Gastrocnemius medialis (tissue), 4 donors: Measurements from ENCODE around the gene CERT1. TPM values are rescaled to one million over a fixed set of nuclear protein-coding genes. Genes with fewer than 3 reads are reported as not detected.

ENCODE experiments used
- ATAC-seq, 2 donors: fragments of 150-250 bp; one replicate each; pipeline ENCODE4 v1.9.1; 2016
- DNase-seq, 2 donors: peaks; one replicate each; pipeline ENCODE4 v3.0.0-alpha.2; 2019
- H3K27ac ChIP-seq, 4 donors: fragments of 200-600 bp; sonication (generic); 1 replicate in 1 of 4; 2 replicates in 3 of 4; pipeline ENCODE4 v1.5.1; 2016 to 2018; ENCODE audit warnings: mild to moderate bottlenecking in 2 of 4, moderate library complexity in 1 of 4
- H3K27me3 ChIP-seq, 3 donors: fragments of 200-600 bp; sonication (generic) in 2 of 3; 1 replicate in 1 of 3; 2 replicates in 2 of 3; pipeline versions ENCODE4 v1.5.1 to v1.6.0; 2016 to 2019; ENCODE audit warnings: mild to moderate bottlenecking in 1 of 3, moderate library complexity in 1 of 3
- H3K36me3 ChIP-seq, 2 donors: fragments of 200-600 bp; sonication (generic) in 1 of 2; one replicate each; pipeline ENCODE4 v1.5.1; 2017 to 2018
- H3K4me1 ChIP-seq, 2 donors: fragments of 200-600 bp; sonication (generic) in 1 of 2; one replicate each; pipeline ENCODE4 v1.5.1; 2016 to 2017; ENCODE audit warnings: mild to moderate bottlenecking in 2 of 2
- H3K4me3 ChIP-seq, 4 donors: fragments of 200-600 bp; sonication (generic) in 3 of 4; 1 replicate in 1 of 4; 2 replicates in 3 of 4; pipeline ENCODE4 v1.5.1; 2016 to 2019; ENCODE audit warnings: mild to moderate bottlenecking in 2 of 4
- H3K9me3 ChIP-seq, 3 donors: fragments of 200-600 bp; sonication (generic) in 2 of 3; 1 replicate in 1 of 3; 2 replicates in 2 of 3; pipeline ENCODE4 v1.5.1; 2016 to 2019
- POLR2A ChIP-seq, 2 donors: fragments of 450-650 bp; IDR thresholded peaks; one replicate each; pipeline ENCODE4 v1.6.1; 2017; ENCODE audit warnings: antibody characterized with exemption in 2 of 2, mild to moderate bottlenecking in 2 of 2, moderate library complexity in 2 of 2
- in situ Hi-C, 4 donors: fragments of 200-750 bp; cut with MboI; loops; one replicate each; pipeline versions ENCODE4 v1.15.0 to v1.8.0; 2017; ENCODE audit warnings: low sequenced_read_pairs in 4 of 4
- intact Hi-C: fragments of 100-400 bp; cut with DNase I; formaldehyde crosslinking; loops from one replicate; pipeline ENCODE4 v1.15.1; 2023; ENCODE audit warnings: low total_unique reads
- total RNA-seq, 4 donors: library from RNA; depleted of rRNA; stranded (reverse); fragments of >200 nt; gene quantifications; one replicate each; pipeline versions ENCODE4 v1.1.0 to v1.2.3, GENCODE V29; 2016
- TF ChIP-seq, protein P1 (sequence below), 5 experiments: fragments of 450-650 bp in 3 of 5; fragments of 200-600 bp in 2 of 5; sonication (generic) in 2 of 5; IDR thresholded peaks in 4 of 5; conservative IDR thresholded peaks in 1 of 5; 1 replicate in 4 of 5; 2 replicates in 1 of 5; pipeline ENCODE4 v1.5.1; 2016 to 2019; ENCODE audit warnings: antibody characterized with exemption in 5 of 5, mild to moderate bottlenecking in 3 of 5, moderate library complexity in 3 of 5

Gene CERT1
- total RNA-seq, 4 donors from 2014 or later: 30.8 to 50.6 (median 41.9) TPM

DNA sequence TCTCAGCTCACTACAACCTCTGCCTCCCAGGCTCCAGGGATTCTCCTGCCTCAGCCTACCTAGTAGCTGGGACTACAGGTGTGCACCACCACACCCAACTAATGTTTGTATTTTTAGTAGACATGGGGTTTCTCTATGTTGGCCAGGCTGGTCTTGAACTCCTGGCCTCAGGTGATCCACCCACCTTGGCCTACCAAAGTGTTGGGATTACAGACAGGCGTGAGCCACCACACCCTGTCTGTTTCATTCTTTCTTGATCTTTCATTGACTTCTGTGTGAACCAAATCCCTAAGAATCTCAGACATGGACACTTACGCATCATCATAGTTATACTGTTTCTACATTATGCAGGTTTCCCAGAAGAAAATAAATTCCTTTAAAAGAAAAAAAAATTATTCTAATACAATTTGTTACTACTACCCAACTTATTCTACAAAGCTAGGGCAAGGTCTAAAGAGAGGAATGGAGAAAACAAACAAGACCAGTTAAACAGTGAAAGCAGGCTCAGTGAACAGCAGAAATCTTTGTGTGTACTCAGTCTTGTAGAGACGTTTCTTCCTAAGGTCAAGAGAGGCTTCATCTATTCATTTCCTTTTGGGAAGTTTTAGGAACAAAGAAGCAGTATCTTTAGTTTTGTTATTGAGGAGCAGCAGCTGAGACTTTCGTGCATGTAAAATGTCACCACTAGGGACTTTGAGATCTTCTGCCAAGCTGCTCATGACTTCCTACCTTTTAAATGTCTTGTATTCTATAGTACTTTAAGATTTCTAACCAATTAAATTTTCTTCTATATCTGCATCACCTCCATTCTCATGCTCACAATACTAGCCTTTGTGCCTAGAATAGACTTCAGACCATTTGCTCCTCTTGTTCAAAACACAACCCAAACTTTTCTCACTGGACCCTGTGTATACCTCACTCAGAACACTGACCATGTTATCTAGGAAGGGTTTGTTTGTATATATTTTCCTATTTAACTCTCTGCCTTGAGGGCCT, 180.0 kb downstream of the CERT1 start:
- intact Hi-C loops: loop anchor here (10.0 kb wide), 1 partner anchor 353 kb away; no protein-coding TSS in a partner anchor
- DNase-seq (no peak), ATAC-seq (no peak)
- H3K27ac ChIP-seq: no peak overlapping the region
- no peaks in the 10 kb centered on the region for H3K9me3 ChIP-seq
- H3K27me3 ChIP-seq: no peaks in the 10 kb centered on the region
- TF ChIP-seq POLR2A (IDR thresholded peaks at IDR 0.05): no peak
- TF ChIP-seq, protein P1, sequence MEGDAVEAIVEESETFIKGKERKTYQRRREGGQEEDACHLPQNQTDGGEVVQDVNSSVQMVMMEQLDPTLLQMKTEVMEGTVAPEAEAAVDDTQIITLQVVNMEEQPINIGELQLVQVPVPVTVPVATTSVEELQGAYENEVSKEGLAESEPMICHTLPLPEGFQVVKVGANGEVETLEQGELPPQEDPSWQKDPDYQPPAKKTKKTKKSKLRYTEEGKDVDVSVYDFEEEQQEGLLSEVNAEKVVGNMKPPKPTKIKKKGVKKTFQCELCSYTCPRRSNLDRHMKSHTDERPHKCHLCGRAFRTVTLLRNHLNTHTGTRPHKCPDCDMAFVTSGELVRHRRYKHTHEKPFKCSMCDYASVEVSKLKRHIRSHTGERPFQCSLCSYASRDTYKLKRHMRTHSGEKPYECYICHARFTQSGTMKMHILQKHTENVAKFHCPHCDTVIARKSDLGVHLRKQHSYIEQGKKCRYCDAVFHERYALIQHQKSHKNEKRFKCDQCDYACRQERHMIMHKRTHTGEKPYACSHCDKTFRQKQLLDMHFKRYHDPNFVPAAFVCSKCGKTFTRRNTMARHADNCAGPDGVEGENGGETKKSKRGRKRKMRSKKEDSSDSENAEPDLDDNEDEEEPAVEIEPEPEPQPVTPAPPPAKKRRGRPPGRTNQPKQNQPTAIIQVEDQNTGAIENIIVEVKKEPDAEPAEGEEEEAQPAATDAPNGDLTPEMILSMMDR (IDR thresholded peaks at IDR 0.05 in 4 of 5, conservative IDR thresholded peaks at IDR 0.05 in 1 of 5): no peak
- in situ Hi-C loops: loop anchor here in 3 of 4 donors (25.0 kb wide), 2 partner anchors 181 to 356 kb away; partner anchors contain the start of genes CERT1 (in 2 of the 3) and POLK (in 2 of the 3)
- H3K36me3 ChIP-seq: no peaks in the 10 kb centered on the region
- no peak overlapping the region for H3K4me3 ChIP-seq
- peaks cover 0 to 5% of the 10 kb centered on the region in 2 donors for H3K4me1 ChIP-seq

DNA sequence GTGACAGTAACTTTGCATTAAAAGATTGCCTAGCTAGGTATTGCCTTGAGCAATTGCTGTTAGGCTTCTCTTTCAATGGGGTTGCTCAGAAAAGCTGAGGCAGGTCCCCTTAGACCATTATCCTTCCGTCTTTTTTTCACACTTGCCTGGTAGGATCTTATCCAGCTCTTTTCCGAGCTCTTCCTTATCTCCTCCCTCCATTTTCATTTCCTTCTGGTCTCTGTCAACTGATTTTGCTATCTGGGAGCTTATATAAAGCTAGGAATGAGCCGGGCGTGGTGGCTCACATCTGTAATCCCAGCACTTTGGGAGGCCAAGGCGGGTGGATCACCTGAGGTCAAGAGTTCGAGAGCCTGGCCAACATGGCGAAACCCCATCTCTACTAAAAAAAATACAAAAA, 181.0 kb downstream of the CERT1 start:
- H3K4me1 ChIP-seq: no peaks in the 10 kb centered on the region
- in situ Hi-C loops: loop anchor here in 3 of 4 donors (25.0 kb wide), 2 partner anchors 182 to 357 kb away; partner anchors contain the start of genes CERT1 (in 2 of the 3) and POLK (in 2 of the 3)
- no peak overlapping the region for H3K4me3 ChIP-seq
- no peaks in the 10 kb centered on the region for H3K9me3 ChIP-seq
- no peak for DNase-seq
- TF ChIP-seq POLR2A (IDR thresholded peaks at IDR 0.05): no peak
- TF ChIP-seq, protein P1 (IDR thresholded peaks at IDR 0.05 in 4 of 5, conservative IDR thresholded peaks at IDR 0.05 in 1 of 5): no peak
- intact Hi-C loops: loop anchor here (10.0 kb wide), 1 partner anchor 354 kb away; no protein-coding TSS in a partner anchor
- H3K36me3 ChIP-seq: no peaks in the 10 kb centered on the region
- ATAC-seq: no peak
- no peaks in the 10 kb centered on the region for H3K27me3 ChIP-seq
- no peak overlapping the region for H3K27ac ChIP-seq

Other genes starting within 250 kb of the CERT1 start
- 10 to 100 TPM in 1 of 4 donors, 1 to 10 TPM in 3; 3.2 to 21.1 (median 5.5) TPM for gene HMGCR, start 174.4 kb downstream of the CERT1 start, total RNA-seq
- gene POLK, start 262 bp upstream of the CERT1 start, total RNA-seq: 10 to 100 TPM; 23.9 to 35.8 (median 27.8) TPM
- 1 to 10 TPM in 1 of 4 donors, not detected in 3; 1.1 TPM for gene ANKDD1B, start 99.8 kb upstream of the CERT1 start, total RNA-seq
- gene POC5, start 205.8 kb upstream of the CERT1 start, total RNA-seq: 1 to 10 TPM; 4.1 to 7.3 (median 5.4) TPM